GM12878 (cell line): ENCODE measurements around the gene CTDP1. TPM values are rescaled to one million over a fixed set of nuclear protein-coding genes. Genes with fewer than 3 reads are reported as not detected.

Experiments used
- ATAC-seq: fragments of 200-7000 bp; cut with Tn5 transposase; 3 replicates; pipeline ENCODE4 v1.9.1; 2020; ENCODE audit warnings: mild to moderate bottlenecking, moderate library complexity
- BruUV-seq: library from RNA; stranded (reverse); fragments of 400-500 nt; replicated peaks from 2 replicates; lab custom pipeline; 2021; lab: Mats Ljungman, UMichigan
- CTCF ChIA-PET: fragments of 300-600 bp; sonication (Branson Sonifier 250); formaldehyde crosslinking; extraction: SDS; loops from one replicate; lab custom pipeline; 2021; ENCODE audit warnings: inconsistent platforms; lab: Yijun Ruan, JAX
- POLR2A ChIA-PET: fragments of 350-600 bp; formaldehyde crosslinking; extraction: SDS; loops from one replicate; lab custom pipeline; 2021; ENCODE audit warnings: inconsistent platforms; lab: Charles Lee
- RAD21 ChIA-PET: fragments of 300-600 bp; sonication (Branson Sonifier 250); formaldehyde crosslinking; loops from one replicate; lab custom pipeline; 2023; ENCODE audit warnings: antibody characterized with exemption; ENCODE audit not compliant: unreplicated experiment; lab: Charles Lee
- SMC1A ChIA-PET: fragments of 300-600 bp; sonication (Branson Sonifier 250); formaldehyde crosslinking; loops from one replicate; lab custom pipeline; 2023; ENCODE audit not compliant: unreplicated experiment, uncharacterized antibody; lab: Charles Lee
- DNase-seq: peaks from one replicate; pipeline ENCODE4 v3.0.0-alpha.2; 2011; ENCODE audit warnings: low read depth, low spot score
- FAIRE-seq: peaks from 3 replicates; lab custom pipeline; 2011; peaks lifted over from hg19 to GRCh38; lab: Jason Lieb, UNC
- H2AFZ ChIP-seq: 2 replicates; pipeline ENCODE4 v1.6.0; 2011; ENCODE audit warnings: low read depth, low read length, control low read depth; ENCODE audit not compliant: control insufficient read depth
- H3K27ac ChIP-seq: 2 replicates; pipeline ENCODE4 v1.5.1; 2011; ENCODE audit warnings: control low read depth; ENCODE audit not compliant: control insufficient read depth, insufficient read depth
- H3K27me3 ChIP-seq, 2 experiments: replicated peaks in 1 of 2; 2 replicates each; pipeline versions ENCODE4 v1.6.0 to v1.6.1; 2011; ENCODE audit warnings: low read length in 1 of 2; ENCODE audit not compliant: control insufficient read depth in 2 of 2, insufficient read depth in 2 of 2
- H3K36me3 ChIP-seq, 2 experiments: 2 replicates each; pipeline ENCODE4 v1.5.1; 2011; ENCODE audit warnings: low read length in 1 of 2; ENCODE audit not compliant: control insufficient read depth in 2 of 2, insufficient read depth in 2 of 2
- H3K4me1 ChIP-seq: 2 replicates; pipeline ENCODE4 v1.6.1; 2011; ENCODE audit warnings: mild to moderate bottlenecking, low read length, moderate library complexity, mixed read lengths; ENCODE audit not compliant: control insufficient read depth, insufficient read depth
- H3K4me2 ChIP-seq: 2 replicates; pipeline ENCODE4 v1.6.0; 2011; ENCODE audit warnings: control low read depth; ENCODE audit not compliant: control insufficient read depth, insufficient read depth
- H3K4me3 ChIP-seq: fragments of 200-600 bp; sonication (generic); 2 replicates; pipeline ENCODE4 v1.5.1; 2016
- H3K79me2 ChIP-seq: 2 replicates; pipeline ENCODE4 v1.6.0; 2011; ENCODE audit warnings: low read length; ENCODE audit not compliant: control insufficient read depth, insufficient read depth
- H3K9ac ChIP-seq: 2 replicates; pipeline ENCODE4 v1.8.0; 2011; ENCODE audit warnings: low read length, control low read depth, mixed read lengths; ENCODE audit not compliant: control insufficient read depth, insufficient read depth
- H3K9me3 ChIP-seq: replicated peaks from 3 replicates; pipeline ENCODE4 v1.5.1; 2011; ENCODE audit warnings: mild to moderate bottlenecking, low read length; ENCODE audit not compliant: control insufficient read depth, insufficient read depth
- H4K20me1 ChIP-seq: 2 replicates; pipeline ENCODE4 v1.6.0; 2011; ENCODE audit not compliant: control insufficient read depth, insufficient read depth
- CHD2 ChIP-seq: IDR thresholded peaks from 2 replicates; pipeline ENCODE4 v1.6.1; 2011; ENCODE audit warnings: low read depth, low read length, improper control_type of control experiment, borderline replicate concordance
- CHD4 ChIP-seq: fragments of 200-600 bp; sonication (generic); IDR thresholded peaks from 2 replicates; pipeline ENCODE4 v1.6.1; 2016; ENCODE audit warnings: mild to moderate bottlenecking
- ETV6 ChIP-seq, 2 experiments: fragments of 450-650 bp in 1 of 2; IDR thresholded peaks in 1 of 2; conservative IDR thresholded peaks in 1 of 2; 2 replicates each; pipeline ENCODE4 v1.6.1; 2014; ENCODE audit warnings: antibody characterized with exemption in 1 of 2, borderline replicate concordance in 1 of 2, low read depth in 1 of 2, mild to moderate bottlenecking in 1 of 2, moderate library complexity in 1 of 2
- MXI1 ChIP-seq: fragments of 150-350 bp; IDR thresholded peaks from 2 replicates; pipeline ENCODE4 v1.6.1; 2011; ENCODE audit warnings: low read depth, mild to moderate bottlenecking, inconsistent platforms, low read length, improper control_type of control experiment
- MYB ChIP-seq: fragments of 150-350 bp; IDR thresholded peaks from 2 replicates; pipeline ENCODE4 v1.6.1; 2014; ENCODE audit warnings: mild to moderate bottlenecking, low read depth, low read length, borderline replicate concordance
- POU2F2 ChIP-seq: IDR thresholded peaks from 3 replicates; pipeline ENCODE4 v1.6.1; 2011; ENCODE audit warnings: low read depth, mild to moderate bottlenecking, low read length, borderline replicate concordance
- RAD21 ChIP-seq: IDR thresholded peaks from 2 replicates; pipeline ENCODE4 v1.6.1; 2011; ENCODE audit warnings: mild to moderate bottlenecking, low read depth, low read length, moderate library complexity; ENCODE audit not compliant: insufficient read depth
- SIX5 ChIP-seq: IDR thresholded peaks from 2 replicates; pipeline ENCODE4 v1.6.1; 2011; ENCODE audit warnings: mild to moderate bottlenecking, low read depth, low read length, moderate library complexity; ENCODE audit not compliant: severe bottlenecking
- YY1 ChIP-seq: IDR thresholded peaks from 2 replicates; pipeline ENCODE4 v1.6.1; 2011; ENCODE audit warnings: low read depth, mild to moderate bottlenecking, low read length
- WGBS: methylation state at CpG from one replicate; pipeline ENCODE4 v1.1.6; 2016; ENCODE audit warnings: low lambda C conversion rate; ENCODE audit not compliant: insufficient replicate concordance, insufficient coverage; ENCODE audit errors: missing lambda C conversion rate; 5-methylcytosine and 5-hydroxymethylcytosine counted together
- in situ Hi-C: fragments of 300-500 bp; cut with MboI; formaldehyde crosslinking; loops from 9 replicates; pipeline ENCODE4 v1.14.3; 2018; ENCODE audit warnings: mixed read lengths
- intact Hi-C: fragments of 100-400 bp; cut with micrococcal nuclease; formaldehyde crosslinking; loops from one replicate; pipeline ENCODE4 v1.14.2; 2022; ENCODE audit not compliant: unreplicated experiment
- polyA plus RNA-seq, 11 experiments: library from polyadenylated mRNA; depleted of rRNA in 4 of 11; unstranded in 6 of 11; stranded (reverse) in 5 of 11; fragments of >200 nt; fragmentation: Nextera tagmentation in 4 of 11; fragmentation: Illumina TruSeq in 1 of 11; extraction: Ambion mirVana in 4 of 11; extraction: Trizol in 1 of 11; gene quantifications; 1 replicate in 1 of 11; 2 replicates in 10 of 11; pipeline versions ENCODE4 v1.2.1 to v1.2.3, GENCODE V29; 2011 to 2016; ENCODE audit warnings: inconsistent platforms in 2 of 11, missing spikeins in 2 of 11, low read depth in 1 of 11
- total RNA-seq, 4 experiments: library from RNA; depleted of rRNA in 3 of 4; stranded (reverse); fragments of >200 nt in 3 of 4; fragmentation: Illumina TruSeq in 1 of 4; extraction: Trizol in 1 of 4; gene quantifications; 2 replicates each; pipeline versions ENCODE4 v1.2.1 to v1.2.3, GENCODE V29; 2013 to 2021

Gene CTDP1
- total and polyA plus RNA-seq, 10 of the 15 experiments (the other 5 are each of a cell fraction or from before 2014, with no cell fraction given): 0.32 to 31.3 (median 8.8) TPM

- Histone ChIP-seq H3K36me3 (no peaks in the 10 kb centered on the region), H3K79me2 (no peaks in the 10 kb centered on the region), H3K4me1 (peaks cover 3% of the 10 kb centered on the region), H4K20me1 (no peaks in the 10 kb centered on the region), H3K9ac (no peak overlapping the region)
- FAIRE-seq (no peak), DNase-seq (no peak)
- TF ChIP-seq POU2F2 (no peak), MYB (no peak), CHD4 (no peak), CHD2 (no peak), SIX5 (no peak), YY1 (no peak), MXI1 (no peak), RAD21 (no peak), ETV6 (conservative IDR thresholded peaks at IDR 0.05 in 1 of 2, IDR thresholded peaks at IDR 0.05 in 1 of 2; ENCODE audit: borderline replicate concordance in 1 of 2, low read depth in 1 of 2) (no peak)
- TF ChIP-seq, all 136 proteins: peak for 0
- H3K27me3 ChIP-seq: no peaks in the 10 kb centered on the region
- H3K9me3 ChIP-seq: no peaks in the 10 kb centered on the region; the same call in 2 of the 3 replicates
- ChIA-PET SMC1A (interaction anchor here (0.7 to 4.1 kb wide), 3 partner anchors 15 to 261 kb away, joined by 3 to 18 read pairs (median 3); no protein-coding TSS in a partner anchor), RAD21 (interaction anchor here (1.2 to 1.8 kb wide), 3 partner anchors 242 to 265 kb away, joined by 3 to 4 read pairs (median 3); no protein-coding TSS in a partner anchor), POLR2A (no interaction called here), CTCF (interaction anchor here (0.9 to 1.3 kb wide), 2 partner anchors 33 to 259 kb away, joined by 3 to 4 read pairs; no protein-coding TSS in a partner anchor)
- 53% methylated on average over 21 of the region's 21 CpGs for WGBS
- intact Hi-C loops (no loop called here), in situ Hi-C loops (loop anchor here (5.0 kb wide), 1 partner anchor 263 kb away; no protein-coding TSS in a partner anchor)
- no TSS peak for BruUV-seq
- ATAC-seq: no peak
- no peak overlapping the region for H3K4me2 ChIP-seq
- no peak overlapping the region for H3K4me3 ChIP-seq
- no peak overlapping the region for H2AFZ ChIP-seq
- no peak overlapping the region for H3K27ac ChIP-seq
Measured at GRCh38 chr18:79640064-79640672, 39.4 kb upstream of the CTDP1 start.
